Mesothelial cell of epicardium (in vitro differentiated cells): ENCODE results near the gene UNC93B1. TPM values are rescaled to one million over a fixed set of nuclear protein-coding genes. Genes with fewer than 3 reads are reported as not detected.

Source experiments
- DNase-seq, 2 experiments: peaks; one replicate each; pipeline ENCODE4 v3.0.0; 2021; ENCODE audit warnings: low spot score in 2 of 2; ENCODE audit not compliant: unreplicated experiment in 2 of 2
- H3K27ac Mint-ChIP-seq: 2 replicates; pipeline ENCODE4 v1.8.0; 2021; ENCODE audit warnings: mixed read lengths
- H3K27me3 Mint-ChIP-seq: 2 replicates; pipeline ENCODE4 v1.8.0; 2021; ENCODE audit warnings: low read depth, mixed read lengths
- H3K36me3 Mint-ChIP-seq: 2 replicates; pipeline ENCODE4 v1.8.0; 2021; ENCODE audit warnings: mixed read lengths
- H3K4me1 Mint-ChIP-seq: 2 replicates; pipeline ENCODE4 v1.8.0; 2021; ENCODE audit warnings: mixed read lengths
- H3K4me3 Mint-ChIP-seq: 2 replicates; pipeline ENCODE4 v1.8.0; 2021; ENCODE audit warnings: mild to moderate bottlenecking, moderate library complexity, mixed read lengths
- H3K9me3 Mint-ChIP-seq: 2 replicates; pipeline ENCODE4 v1.8.0; 2021; ENCODE audit warnings: mixed read lengths
- CTCF ChIP-seq: fragments of 200-600 bp; sonication (generic); IDR thresholded peaks from one replicate; pipeline ENCODE4 v1.5.0; 2021; ENCODE audit warnings: antibody characterized with exemption; ENCODE audit not compliant: unreplicated experiment
- total RNA-seq: library from RNA; stranded (reverse); gene quantifications from 3 replicates; pipeline ENCODE4 v1.2.1, GENCODE V29; 2021

Gene UNC93B1
- total RNA-seq, 1 donor from 2014 or later, result 19.0 TPM

- Mint-ChIP-seq H3K4me1 (peaks cover 45% of the 10 kb centered on the region), H3K27me3 (no peaks in the 10 kb centered on the region), H3K4me3 (no peak within 1 kb of the TSS), H3K36me3 (no peaks in the 10 kb centered on the region), H3K27ac (peak within 1 kb of the TSS; percentile 82), H3K9me3 (no peaks in the 10 kb centered on the region)
- no peak for TF ChIP-seq CTCF
- no peak for DNase-seq
Observed at GRCh38 chr11:68010090-68011041, 6.5 kb upstream of the UNC93B1 start, which contains the start of gene ALDH3B1. Gene ALDH3B1, plus strand, starts transcription at chr11:68010327. Its CDS starts 4,971 bp downstream, at chr11:68015298.

DNA sequence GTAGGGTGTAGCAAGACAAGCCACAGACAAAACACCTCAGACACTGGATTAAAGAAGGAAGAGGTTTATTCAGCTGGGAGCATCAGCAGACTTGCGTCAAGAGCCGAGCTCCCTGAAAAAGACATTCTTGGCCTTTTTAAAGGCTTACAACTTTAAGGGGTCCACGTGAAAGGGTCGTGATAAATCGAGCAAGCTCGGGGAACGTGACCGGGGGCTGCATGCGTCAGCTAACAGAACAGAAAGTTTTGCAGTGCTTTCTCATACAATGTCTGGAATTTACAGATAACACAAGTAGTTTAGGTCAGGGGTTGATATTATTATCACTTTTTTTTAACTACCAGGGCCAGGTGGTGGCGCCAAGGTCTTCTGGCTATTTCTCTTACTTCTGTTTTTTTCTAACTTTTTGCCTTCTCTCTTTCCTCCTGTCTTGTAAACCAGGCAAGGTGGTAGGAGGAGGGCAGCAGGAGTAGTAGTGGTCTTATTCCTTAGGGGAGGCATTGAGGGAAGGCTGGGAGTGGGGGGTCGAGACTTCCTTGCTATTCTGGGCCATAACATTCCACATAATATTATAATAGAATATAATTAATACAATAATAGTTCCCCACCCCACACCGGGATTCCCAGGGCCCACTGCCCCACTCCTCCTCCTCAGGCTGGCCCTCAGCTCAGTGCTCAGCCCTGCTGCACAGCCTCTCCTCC is 5.6 kb upstream of the UNC93B1 start:
- no peak for TF ChIP-seq CTCF
- no peaks in the 10 kb centered on the region for H3K9me3 Mint-ChIP-seq
- H3K36me3 Mint-ChIP-seq, result no peaks in the 10 kb centered on the region
- H3K27me3 Mint-ChIP-seq, result peaks cover 2% of the 10 kb centered on the region
- H3K4me3 Mint-ChIP-seq, result no peak overlapping the region
- H3K4me1 Mint-ChIP-seq, result peaks cover 47% of the 10 kb centered on the region
- no peak for DNase-seq
- peak overlapping the region; percentile 82 for H3K27ac Mint-ChIP-seq

- Mint-ChIP-seq H3K27me3 (peaks cover 4% of the 10 kb centered on the region), H3K9me3 (no peaks in the 10 kb centered on the region), H3K4me3 (no peak overlapping the region), H3K27ac (peak overlapping the region; percentile 82), H3K4me1 (peaks cover 44% of the 10 kb centered on the region), H3K36me3 (no peaks in the 10 kb centered on the region)
- no peak for DNase-seq
- no peak for TF ChIP-seq CTCF
Observed at GRCh38 chr11:68008381-68009337, 4.8 kb upstream of the UNC93B1 start.

- no peaks in the 10 kb centered on the region for H3K36me3 Mint-ChIP-seq
- no peaks in the 10 kb centered on the region for H3K9me3 Mint-ChIP-seq
- no peak for TF ChIP-seq CTCF
- H3K27ac Mint-ChIP-seq, result no peak overlapping the region
- H3K4me1 Mint-ChIP-seq, result peaks cover 39% of the 10 kb centered on the region
- H3K4me3 Mint-ChIP-seq, result no peak overlapping the region
- no peak for DNase-seq
- H3K27me3 Mint-ChIP-seq, result peaks cover 7% of the 10 kb centered on the region
Observed at GRCh38 chr11:68007498-68008380, 3.8 kb upstream of the UNC93B1 start.
